HG03095 (cell line): Measurements from ENCODE around the gene PMS2.
"Not testable (repeated sequence)": the region's sequence is repeated elsewhere in the genome, so short reads cannot be mapped to it uniquely, and the experiment has no call there.

Experiments
- ATAC-seq: cut with Tn5 transposase; IDR thresholded peaks from one replicate; pipeline ENCODE4 v1.9.1; 2021; ENCODE audit warnings: moderate library complexity; ENCODE audit not compliant: unreplicated experiment

Gene PMS2

GRCh38 chr7:5930290-5930689 lies 78.6 kb downstream of the PMS2 start:
- ATAC-seq: not testable (repeated sequence)

- ATAC-seq: not testable (repeated sequence)
Observed at GRCh38 chr7:5926263-5926870, 82.5 kb downstream of the PMS2 start.

GRCh38 chr7:5924630-5925029 lies 84.2 kb downstream of the PMS2 start:
- ATAC-seq: not testable (repeated sequence)

DNA sequence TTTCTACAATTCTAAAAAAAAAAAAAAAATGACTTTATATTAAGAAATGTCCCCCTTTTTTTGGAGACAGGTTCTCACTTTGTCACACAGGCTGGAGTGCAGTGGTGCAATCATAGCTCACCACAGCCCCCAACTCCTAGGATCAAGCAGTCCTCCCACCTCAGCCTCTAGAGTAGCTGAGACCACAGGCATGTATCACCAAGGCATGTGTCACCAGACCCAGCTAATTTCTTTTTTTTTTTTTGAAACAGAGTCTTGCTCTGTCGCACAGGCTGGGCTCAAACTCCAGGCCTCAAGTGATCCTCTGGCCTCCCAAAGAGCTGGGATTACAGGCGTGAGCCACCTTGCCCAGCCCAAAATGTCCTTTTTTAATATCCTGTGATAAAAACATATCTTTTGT lies 84.7 kb downstream of the PMS2 start:
- ATAC-seq: not testable (repeated sequence)
